GM10248 (cell line): ENCODE measurements around the gene PRR36.

ENCODE experiments used
- CTCF ChIA-PET: fragments of 300-600 bp; sonication (Branson Sonifier 250); formaldehyde crosslinking; extraction: SDS; loops from one replicate; lab custom pipeline; 2021; ENCODE audit warnings: antibody characterized with exemption; lab: Yijun Ruan, JAX
- POLR2A ChIA-PET: fragments of 350-650 bp; sonication (Branson Sonifier 250); formaldehyde crosslinking; extraction: SDS; loops from one replicate; lab custom pipeline; 2020; ENCODE audit warnings: antibody characterized with exemption; lab: Yijun Ruan, JAX
- DNase-seq: peaks from one replicate; pipeline ENCODE4 v3.0.0; 2012; ENCODE audit errors: extremely low spot score
- TF ChIP-seq, protein P1 (sequence below): IDR thresholded peaks from 2 replicates; pipeline ENCODE4 v1.5.1; 2012; ENCODE audit warnings: mild to moderate bottlenecking, low read depth; ENCODE audit errors: extremely low read depth, missing control alignments, control extremely low read depth

Gene PRR36

GRCh38 chr19:7856679-7857663, 17.2 kb downstream of the PRR36 start:
- DNase-seq: no peak
- POLR2A ChIA-PET: no interaction called here
- TF ChIP-seq, protein P1, sequence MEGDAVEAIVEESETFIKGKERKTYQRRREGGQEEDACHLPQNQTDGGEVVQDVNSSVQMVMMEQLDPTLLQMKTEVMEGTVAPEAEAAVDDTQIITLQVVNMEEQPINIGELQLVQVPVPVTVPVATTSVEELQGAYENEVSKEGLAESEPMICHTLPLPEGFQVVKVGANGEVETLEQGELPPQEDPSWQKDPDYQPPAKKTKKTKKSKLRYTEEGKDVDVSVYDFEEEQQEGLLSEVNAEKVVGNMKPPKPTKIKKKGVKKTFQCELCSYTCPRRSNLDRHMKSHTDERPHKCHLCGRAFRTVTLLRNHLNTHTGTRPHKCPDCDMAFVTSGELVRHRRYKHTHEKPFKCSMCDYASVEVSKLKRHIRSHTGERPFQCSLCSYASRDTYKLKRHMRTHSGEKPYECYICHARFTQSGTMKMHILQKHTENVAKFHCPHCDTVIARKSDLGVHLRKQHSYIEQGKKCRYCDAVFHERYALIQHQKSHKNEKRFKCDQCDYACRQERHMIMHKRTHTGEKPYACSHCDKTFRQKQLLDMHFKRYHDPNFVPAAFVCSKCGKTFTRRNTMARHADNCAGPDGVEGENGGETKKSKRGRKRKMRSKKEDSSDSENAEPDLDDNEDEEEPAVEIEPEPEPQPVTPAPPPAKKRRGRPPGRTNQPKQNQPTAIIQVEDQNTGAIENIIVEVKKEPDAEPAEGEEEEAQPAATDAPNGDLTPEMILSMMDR: no peak
- CTCF ChIA-PET: interaction anchor here (1.0 to 4.4 kb wide), 6 partner anchors 12 to 205 kb away, joined by 3 to 45 read pairs (median 5); partner anchors contain the start of gene TRAPPC5

- TF ChIP-seq, protein P1: no peak
- CTCF ChIA-PET: interaction anchor here (4.4 kb wide), 1 partner anchor 13 kb away, joined by 45 read pairs; no protein-coding TSS in a partner anchor
- DNase-seq: no peak
- POLR2A ChIA-PET: no interaction called here
Observed at GRCh38 chr19:7856109-7856591, 18.0 kb downstream of the PRR36 start.

DNA sequence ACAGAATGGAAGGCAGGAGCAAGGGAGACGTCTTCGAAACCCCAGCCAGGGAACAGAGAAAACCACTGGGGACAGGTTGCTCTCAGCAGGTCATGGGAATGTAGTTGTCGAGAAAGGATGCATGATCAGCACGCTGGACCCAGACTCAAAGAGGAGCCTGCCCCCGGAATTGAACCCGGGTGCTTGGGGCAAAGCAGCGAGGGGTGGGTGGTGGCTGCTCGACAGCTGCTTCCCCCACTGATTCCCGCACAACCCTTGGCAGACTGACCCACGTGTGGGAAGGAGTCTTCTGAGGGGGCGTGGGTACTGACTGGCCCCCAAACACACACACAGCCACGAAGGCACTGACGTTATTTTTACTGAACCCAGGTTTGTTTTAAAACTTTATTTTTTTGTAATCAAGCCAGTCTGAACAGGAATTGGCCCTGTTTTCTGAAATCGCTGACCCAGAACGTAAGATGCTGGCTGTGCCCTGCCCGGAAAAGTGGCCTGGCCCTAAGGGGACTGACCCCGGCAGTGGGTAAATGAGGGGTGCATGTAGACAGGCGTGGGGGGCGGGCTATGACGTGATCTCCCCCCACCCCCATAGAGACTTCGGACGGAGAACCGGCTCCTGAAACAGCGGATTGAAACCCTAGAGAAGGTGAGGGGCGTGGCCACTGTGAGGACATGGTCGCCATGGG, 18.6 kb downstream of the PRR36 start:
- ChIA-PET POLR2A (no interaction called here), CTCF (interaction anchor here (1.1 kb wide), 1 partner anchor 175 kb away, joined by 3 read pairs; the partner anchor contains the start of gene TRAPPC5)
- DNase-seq: no peak
- TF ChIP-seq, protein P1: no peak

DNA sequence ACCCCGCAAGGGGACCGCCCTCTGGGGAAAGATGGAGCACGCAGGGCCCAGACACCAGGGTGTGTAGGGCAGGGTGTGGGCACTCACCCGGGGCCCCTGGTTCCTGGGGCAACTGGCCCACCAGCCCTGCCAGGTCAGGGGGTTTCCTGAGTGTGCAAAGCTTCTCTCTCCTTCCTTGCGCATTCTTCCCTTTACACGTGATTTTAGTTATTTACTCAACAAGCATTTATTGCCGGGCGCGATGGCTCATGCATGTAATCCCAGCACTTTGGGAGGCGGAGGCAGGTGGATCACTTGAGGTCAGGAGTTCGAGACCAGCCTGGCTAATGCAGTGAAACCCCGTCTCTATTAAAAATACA, 20.4 kb downstream of the PRR36 start:
- POLR2A ChIA-PET: no interaction called here
- CTCF ChIA-PET: interaction anchor here (0.7 to 3.0 kb wide), 11 partner anchors 9 to 285 kb away, joined by 3 to 34 read pairs (median 5); no protein-coding TSS in a partner anchor
- TF ChIP-seq, protein P1: no peak
- DNase-seq: no peak

DNA sequence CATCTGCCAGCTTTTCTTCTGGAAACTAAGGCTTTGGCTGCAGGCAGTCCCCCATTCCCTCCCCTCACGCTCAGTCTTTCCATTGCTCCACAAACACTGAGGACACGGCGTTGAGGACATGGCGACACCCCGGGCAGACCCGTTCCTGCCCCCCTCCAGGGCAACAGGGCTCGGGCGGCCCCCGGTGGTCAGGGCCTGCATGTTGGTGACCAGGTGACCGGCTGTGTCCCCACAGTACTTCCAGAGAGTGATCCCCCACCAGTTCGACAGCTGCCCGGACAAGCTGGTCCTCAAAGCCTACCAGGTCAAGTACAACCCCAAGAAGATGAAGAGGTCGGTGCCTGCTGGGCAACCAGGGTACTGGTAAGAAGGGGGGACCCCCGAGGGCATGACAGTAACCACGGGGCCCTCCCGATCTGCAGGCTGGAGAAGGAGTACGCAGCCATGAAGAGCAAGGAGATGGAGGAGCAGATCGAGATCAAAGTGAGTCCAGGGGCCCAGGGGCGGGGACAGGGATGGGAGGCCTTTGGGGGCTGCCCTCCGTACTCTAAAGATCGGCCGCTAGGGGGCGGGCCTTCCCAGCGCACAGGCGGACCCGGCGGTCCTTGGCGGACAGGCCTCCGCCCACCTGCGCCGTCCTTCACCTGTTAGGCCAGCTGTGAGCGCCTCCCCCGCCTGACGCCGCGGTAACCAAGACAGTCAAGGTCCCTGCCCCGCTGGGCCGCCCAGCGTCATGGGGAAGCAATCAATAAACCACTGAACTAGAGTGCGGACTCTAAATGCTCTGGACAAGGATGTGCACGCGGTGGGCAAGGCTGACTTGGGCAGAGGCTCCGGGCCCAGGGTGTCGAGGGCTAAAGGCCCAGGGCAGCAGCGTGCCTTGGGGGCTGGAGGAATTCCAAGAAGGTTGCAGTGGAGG, 21.1 kb downstream of the PRR36 start:
- ChIA-PET CTCF (interaction anchor here (0.6 to 3.0 kb wide), 29 partner anchors 9 to 285 kb away, joined by 3 to 34 read pairs (median 4); partner anchors contain the start of genes MAP2K7, SNAPC2, TIMM44 and TRAPPC5), POLR2A (no interaction called here)
- peak; percentile 93 for DNase-seq

More for the DNA sequence above, 21.1 kb downstream of the PRR36 start:
- TF ChIP-seq, protein P1: peak; percentile 75
